ENCODE results near the gene CCDC169.

Gene CCDC169

DNA sequence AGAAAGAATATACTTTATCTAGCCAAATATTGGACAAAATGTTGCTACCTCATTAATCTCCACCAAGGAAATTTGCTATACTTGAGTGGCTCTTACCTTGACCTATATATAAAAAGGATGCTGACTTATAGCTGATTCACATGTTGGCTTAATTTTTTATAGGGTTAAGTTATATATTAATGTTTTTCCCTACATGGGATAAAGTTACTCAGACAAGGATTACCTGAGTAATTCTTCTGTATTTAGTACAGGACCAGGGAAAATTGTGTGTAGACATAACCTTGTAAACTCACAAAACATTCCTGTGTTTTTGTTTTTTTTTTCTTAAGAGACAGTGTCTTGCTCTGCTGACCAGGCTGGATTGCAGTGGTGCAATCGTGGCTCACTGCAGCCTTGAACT is 52.6 kb downstream of the CCDC169 start:
- H3K27ac ChIP-seq (ENCODE audit: low read depth in 2 of 2, low read length in 2 of 2) = no peak overlapping the region
- peaks cover 0 to 2% of the 10 kb centered on the region in 2 donors for H3K9me3 ChIP-seq (ENCODE audit: control insufficient read depth in 2 of 2, low read length in 2 of 2)

DNA sequence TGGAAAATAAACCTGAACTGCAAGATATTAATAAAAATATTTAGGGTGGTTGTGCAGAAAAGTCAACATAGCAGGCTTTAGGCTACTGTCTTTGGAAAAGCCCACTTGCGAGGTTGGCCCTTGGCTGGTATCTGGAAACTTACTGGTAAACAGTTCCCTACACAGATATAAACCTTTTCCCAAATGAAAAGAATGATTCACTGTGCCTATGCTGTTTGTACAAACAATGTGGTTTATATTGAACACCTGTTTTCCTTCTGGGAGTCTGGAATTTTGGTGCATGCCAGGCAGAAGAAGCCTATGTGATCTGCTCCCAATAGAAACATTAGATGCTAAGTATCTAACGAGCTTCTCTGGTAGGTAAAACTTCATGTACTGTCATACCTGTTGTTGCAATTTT is 53.5 kb downstream of the CCDC169 start:
- Histone ChIP-seq H3K4me1 (ENCODE audit: control insufficient read depth in 2 of 2, insufficient read depth in 2 of 2, low read length in 2 of 2) (no peaks in the 10 kb centered on the region), H3K9ac (ENCODE audit: low read depth in 1 of 2, low read length in 2 of 2) (no peak overlapping the region), H3K27ac (ENCODE audit: low read depth in 2 of 2, low read length in 2 of 2) (no peak overlapping the region), H3K9me3 (ENCODE audit: control insufficient read depth in 2 of 2, low read length in 2 of 2) (peaks cover 0 to 2% of the 10 kb centered on the region in 2 donors), H3K36me3 (ENCODE audit: control insufficient read depth in 2 of 2, insufficient read depth in 2 of 2, low read length in 2 of 2) (no peaks in the 10 kb centered on the region), H3K27me3 (ENCODE audit: control insufficient read depth in 2 of 2, insufficient read depth in 2 of 2, low read length in 2 of 2) (no peaks in the 10 kb centered on the region), H3K4me3 (ENCODE audit: low read length in 2 of 2) (no peak overlapping the region)

More for the DNA sequence above, 52.6 kb downstream of the CCDC169 start:
- Histone ChIP-seq H3K27me3 (ENCODE audit: control insufficient read depth in 2 of 2, insufficient read depth in 2 of 2, low read length in 2 of 2) (no peaks in the 10 kb centered on the region), H3K36me3 (ENCODE audit: control insufficient read depth in 2 of 2, insufficient read depth in 2 of 2, low read length in 2 of 2) (no peaks in the 10 kb centered on the region), H3K4me1 (ENCODE audit: control insufficient read depth in 2 of 2, insufficient read depth in 2 of 2, low read length in 2 of 2) (no peaks in the 10 kb centered on the region), H3K4me3 (ENCODE audit: low read length in 2 of 2) (no peak overlapping the region), H3K9ac (ENCODE audit: low read depth in 1 of 2, low read length in 2 of 2) (no peak overlapping the region)

DNA sequence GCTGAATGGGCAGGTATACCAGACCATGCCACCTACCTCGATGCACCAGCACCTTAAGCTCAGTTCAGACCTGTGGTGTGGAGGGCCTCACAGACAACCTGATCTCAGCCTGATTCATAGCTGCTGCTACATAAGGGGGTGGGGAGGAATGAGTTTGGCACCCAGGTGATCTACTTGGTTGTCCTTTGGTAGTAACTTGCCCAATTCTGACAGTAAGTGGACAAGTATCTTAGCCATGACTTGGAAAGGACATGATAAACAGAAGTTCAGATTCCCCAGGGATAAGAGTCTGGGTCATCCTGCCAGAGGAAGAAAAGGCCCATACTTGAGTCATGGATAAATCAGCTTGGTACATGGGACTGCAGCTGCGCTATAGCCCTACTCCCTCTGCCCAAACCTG is 54.9 kb downstream of the CCDC169 start:
- Histone ChIP-seq H3K9me3 (ENCODE audit: control insufficient read depth in 2 of 2, low read length in 2 of 2) (peaks cover 0 to 2% of the 10 kb centered on the region in 2 donors), H3K4me3 (ENCODE audit: low read length in 2 of 2) (no peak overlapping the region), H3K27me3 (ENCODE audit: control insufficient read depth in 2 of 2, insufficient read depth in 2 of 2, low read length in 2 of 2) (no peaks in the 10 kb centered on the region), H3K27ac (ENCODE audit: low read depth in 2 of 2, low read length in 2 of 2) (no peak overlapping the region), H3K4me1 (ENCODE audit: control insufficient read depth in 2 of 2, insufficient read depth in 2 of 2, low read length in 2 of 2) (no peaks in the 10 kb centered on the region), H3K9ac (ENCODE audit: low read depth in 1 of 2, low read length in 2 of 2) (no peak overlapping the region), H3K36me3 (ENCODE audit: control insufficient read depth in 2 of 2, insufficient read depth in 2 of 2, low read length in 2 of 2) (no peaks in the 10 kb centered on the region)

DNA sequence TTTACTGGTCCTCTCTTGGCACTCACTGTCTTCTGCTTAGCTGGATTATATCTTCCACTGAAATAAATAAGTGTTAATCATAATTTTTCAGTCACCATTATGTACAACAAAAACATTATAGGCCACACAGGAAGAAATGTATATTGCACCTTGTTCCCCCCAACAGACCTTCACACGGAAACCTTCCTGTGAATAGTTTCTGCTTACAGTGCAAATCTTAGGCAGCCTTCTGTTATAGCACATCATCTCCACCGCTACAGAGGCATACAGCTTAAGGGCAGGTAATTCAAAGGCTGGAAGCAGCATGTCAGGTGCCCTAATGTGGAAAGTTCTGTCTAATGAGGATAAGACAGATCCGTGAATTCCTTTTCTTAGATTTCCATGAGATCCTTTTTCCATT is 66.4 kb downstream of the CCDC169 start:
- Histone ChIP-seq H3K9ac (ENCODE audit: low read depth in 1 of 2, low read length in 2 of 2) (no peak overlapping the region), H3K27me3 (ENCODE audit: control insufficient read depth in 2 of 2, insufficient read depth in 2 of 2, low read length in 2 of 2) (no peaks in the 10 kb centered on the region), H3K4me1 (ENCODE audit: control insufficient read depth in 2 of 2, insufficient read depth in 2 of 2, low read length in 2 of 2) (no peaks in the 10 kb centered on the region), H3K4me3 (ENCODE audit: low read length in 2 of 2) (no peak overlapping the region), H3K36me3 (ENCODE audit: control insufficient read depth in 2 of 2, insufficient read depth in 2 of 2, low read length in 2 of 2) (no peaks in the 10 kb centered on the region), H3K27ac (ENCODE audit: low read depth in 2 of 2, low read length in 2 of 2) (no peak overlapping the region), H3K9me3 (ENCODE audit: control insufficient read depth in 2 of 2, low read length in 2 of 2) (peaks cover 0 to under 1% of the 10 kb centered on the region in 2 donors)

DNA sequence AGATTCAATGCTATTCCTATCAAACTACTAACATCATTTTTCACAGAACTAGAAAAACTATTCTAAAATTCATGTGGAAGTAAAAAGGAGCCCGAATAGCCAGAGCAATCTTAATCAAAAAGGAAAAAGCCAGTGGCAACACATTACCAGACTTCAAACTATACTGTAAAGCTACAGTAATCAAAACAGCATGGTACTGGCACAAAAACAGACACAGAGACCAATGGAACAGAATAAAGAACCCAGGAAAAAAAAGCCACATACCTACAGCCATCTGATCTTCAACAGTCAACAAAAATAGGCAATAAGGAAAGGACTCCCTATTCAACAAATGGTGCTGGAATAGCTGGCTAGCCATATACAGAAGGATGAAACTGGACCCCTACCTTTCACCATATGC is 72.9 kb downstream of the CCDC169 start:
- no peaks in the 10 kb centered on the region for H3K27me3 ChIP-seq (ENCODE audit: control insufficient read depth in 2 of 2, insufficient read depth in 2 of 2, low read length in 2 of 2)
- H3K9ac ChIP-seq (ENCODE audit: low read depth in 1 of 2, low read length in 2 of 2) = no peak overlapping the region
- no peaks in the 10 kb centered on the region for H3K9me3 ChIP-seq (ENCODE audit: control insufficient read depth in 2 of 2, low read length in 2 of 2)
- H3K4me3 ChIP-seq (ENCODE audit: low read length in 2 of 2) = no peak overlapping the region
- H3K4me1 ChIP-seq (ENCODE audit: control insufficient read depth in 2 of 2, insufficient read depth in 2 of 2, low read length in 2 of 2) = no peaks in the 10 kb centered on the region
- no peaks in the 10 kb centered on the region for H3K36me3 ChIP-seq (ENCODE audit: control insufficient read depth in 2 of 2, insufficient read depth in 2 of 2, low read length in 2 of 2)
- no peak overlapping the region for H3K27ac ChIP-seq (ENCODE audit: low read depth in 2 of 2, low read length in 2 of 2)

DNA sequence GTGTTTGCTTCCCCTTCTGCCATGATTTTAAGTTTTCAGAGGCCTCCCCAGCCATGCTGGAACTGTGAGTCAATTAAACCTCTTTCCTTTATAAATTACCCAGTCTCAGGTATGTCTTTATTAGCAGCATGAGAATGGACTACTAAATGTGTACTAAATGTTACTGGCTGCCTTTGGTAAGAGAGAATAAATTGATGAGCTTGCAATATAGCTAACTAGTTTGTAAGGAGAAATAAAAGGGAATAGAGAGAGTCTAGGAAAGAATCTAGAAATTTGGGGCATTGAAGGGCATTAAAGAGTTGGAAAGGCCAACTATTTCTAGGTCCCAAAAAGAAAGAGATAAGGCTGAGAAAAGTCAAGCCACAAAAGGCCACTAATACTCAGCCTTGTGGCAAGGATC is 77.7 kb downstream of the CCDC169 start:
- H3K27me3 ChIP-seq (ENCODE audit: control insufficient read depth in 2 of 2, insufficient read depth in 2 of 2, low read length in 2 of 2) = no peaks in the 10 kb centered on the region
- no peaks in the 10 kb centered on the region for H3K9me3 ChIP-seq (ENCODE audit: control insufficient read depth in 2 of 2, low read length in 2 of 2)
- H3K36me3 ChIP-seq (ENCODE audit: control insufficient read depth in 2 of 2, insufficient read depth in 2 of 2, low read length in 2 of 2) = no peaks in the 10 kb centered on the region
- no peak overlapping the region for H3K9ac ChIP-seq (ENCODE audit: low read depth in 1 of 2, low read length in 2 of 2)
- no peak overlapping the region for H3K4me3 ChIP-seq (ENCODE audit: low read length in 2 of 2)
- no peak overlapping the region for H3K27ac ChIP-seq (ENCODE audit: low read depth in 2 of 2, low read length in 2 of 2)
- H3K4me1 ChIP-seq (ENCODE audit: control insufficient read depth in 2 of 2, insufficient read depth in 2 of 2, low read length in 2 of 2) = no peaks in the 10 kb centered on the region

DNA sequence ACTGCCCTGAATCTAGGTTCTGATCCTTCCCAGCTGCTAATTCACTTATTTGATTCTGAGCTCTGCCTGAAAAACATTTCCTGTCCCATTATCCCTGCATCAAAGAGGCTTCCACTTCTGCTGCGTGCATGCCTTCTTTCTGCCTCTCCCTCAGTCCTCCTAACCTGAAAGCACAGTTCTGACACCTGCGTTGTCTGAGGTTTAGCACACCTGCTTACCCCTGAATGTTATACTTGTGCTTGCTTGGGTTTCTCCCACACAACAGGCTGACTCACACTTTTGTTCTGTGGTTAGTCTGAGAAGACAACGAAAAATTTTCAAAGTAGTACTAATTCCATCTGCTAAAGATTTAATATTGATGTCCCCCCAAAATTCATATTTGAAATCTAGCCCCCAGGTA is 80.2 kb downstream of the CCDC169 start:
- Histone ChIP-seq H3K4me3 (ENCODE audit: low read length in 2 of 2) (no peak overlapping the region), H3K27ac (ENCODE audit: low read depth in 2 of 2, low read length in 2 of 2) (no peak overlapping the region), H3K27me3 (ENCODE audit: control insufficient read depth in 2 of 2, insufficient read depth in 2 of 2, low read length in 2 of 2) (no peaks in the 10 kb centered on the region), H3K9ac (ENCODE audit: low read depth in 1 of 2, low read length in 2 of 2) (no peak overlapping the region), H3K9me3 (ENCODE audit: control insufficient read depth in 2 of 2, low read length in 2 of 2) (no peaks in the 10 kb centered on the region), H3K36me3 (ENCODE audit: control insufficient read depth in 2 of 2, insufficient read depth in 2 of 2, low read length in 2 of 2) (no peaks in the 10 kb centered on the region), H3K4me1 (ENCODE audit: control insufficient read depth in 2 of 2, insufficient read depth in 2 of 2, low read length in 2 of 2) (no peaks in the 10 kb centered on the region)

DNA sequence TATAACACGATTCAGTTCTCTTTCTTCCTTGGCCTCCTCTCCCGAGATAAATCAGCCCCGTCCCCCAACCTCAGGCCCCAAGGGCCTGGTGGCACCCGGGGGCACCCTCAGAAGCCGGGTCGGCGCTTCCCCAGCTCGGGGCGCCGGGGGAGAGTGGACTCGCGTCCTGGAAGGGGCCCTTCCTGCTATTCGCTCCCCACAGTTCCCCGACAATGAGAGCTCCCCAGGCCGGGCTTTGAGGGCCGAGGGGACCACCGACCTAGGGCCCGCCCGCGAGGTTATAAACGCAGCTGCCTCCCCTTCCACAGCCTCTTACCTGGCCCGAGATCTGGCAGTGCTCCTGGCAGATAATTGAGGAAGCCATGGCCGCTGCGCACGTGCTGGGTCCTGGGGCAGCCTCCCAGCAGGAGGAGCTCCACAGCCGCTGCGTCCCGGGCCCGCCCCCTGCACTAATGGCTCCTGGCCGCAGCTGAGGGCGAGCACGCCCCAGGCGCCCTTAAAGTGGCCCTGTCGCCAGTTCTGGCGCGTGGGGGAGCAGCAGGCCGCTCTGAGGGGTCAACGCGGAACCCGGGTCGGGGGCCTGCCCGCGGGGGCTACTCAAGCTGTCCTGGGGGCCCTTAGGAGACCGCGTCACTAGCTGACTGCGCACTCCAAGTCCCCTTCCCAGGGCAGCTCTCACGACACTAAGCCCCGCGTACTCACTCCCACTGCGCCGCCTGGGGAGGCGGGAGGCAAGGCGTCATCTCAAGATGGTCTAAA is 83.3 kb downstream of the CCDC169 start, which contains the start of gene SOHLH2:
TSS of gene SOHLH2 (minus strand) at position 394 of the 759 bp plus-strand sequence. CDS start at position 364, 30 bp downstream.
- no peak within 1 kb of the TSS for H3K4me3 ChIP-seq (ENCODE audit: low read length in 2 of 2)
- no peaks in the 10 kb centered on the region for H3K36me3 ChIP-seq (ENCODE audit: control insufficient read depth in 2 of 2, insufficient read depth in 2 of 2, low read length in 2 of 2)
- H3K9ac ChIP-seq (ENCODE audit: low read depth in 1 of 2, low read length in 2 of 2) = no peak within 1 kb of the TSS
- no peaks in the 10 kb centered on the region for H3K27me3 ChIP-seq (ENCODE audit: control insufficient read depth in 2 of 2, insufficient read depth in 2 of 2, low read length in 2 of 2)
- no peak within 1 kb of the TSS for H3K27ac ChIP-seq (ENCODE audit: low read depth in 2 of 2, low read length in 2 of 2)
- H3K4me1 ChIP-seq (ENCODE audit: control insufficient read depth in 2 of 2, insufficient read depth in 2 of 2, low read length in 2 of 2) = no peaks in the 10 kb centered on the region
- H3K9me3 ChIP-seq (ENCODE audit: control insufficient read depth in 2 of 2, low read length in 2 of 2) = no peaks in the 10 kb centered on the region

DNA sequence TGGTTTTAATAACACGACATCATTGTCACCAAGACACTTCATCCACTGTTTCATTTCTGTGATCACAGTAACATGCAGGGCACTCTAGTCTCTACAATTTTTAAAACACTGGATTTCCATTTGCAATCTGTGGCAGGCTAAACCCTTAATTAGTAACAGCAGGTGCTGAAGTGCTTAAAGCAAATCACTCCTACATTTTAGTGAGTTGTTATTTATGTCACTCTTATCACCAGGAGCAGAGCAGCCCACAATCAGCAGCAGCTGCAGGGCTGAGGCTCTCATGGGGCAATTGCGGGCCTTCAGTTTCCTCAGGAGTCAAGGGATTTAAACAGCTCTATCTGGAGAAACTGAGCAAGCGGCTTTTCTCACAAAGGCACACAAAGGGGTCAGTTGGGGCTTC is 84.8 kb downstream of the CCDC169 start:
- H3K36me3 ChIP-seq (ENCODE audit: control insufficient read depth in 2 of 2, insufficient read depth in 2 of 2, low read length in 2 of 2) = no peaks in the 10 kb centered on the region
- no peaks in the 10 kb centered on the region for H3K9me3 ChIP-seq (ENCODE audit: control insufficient read depth in 2 of 2, low read length in 2 of 2)
- no peaks in the 10 kb centered on the region for H3K27me3 ChIP-seq (ENCODE audit: control insufficient read depth in 2 of 2, insufficient read depth in 2 of 2, low read length in 2 of 2)
- no peak overlapping the region for H3K9ac ChIP-seq (ENCODE audit: low read depth in 1 of 2, low read length in 2 of 2)
- no peak overlapping the region for H3K4me3 ChIP-seq (ENCODE audit: low read length in 2 of 2)
- H3K27ac ChIP-seq (ENCODE audit: low read depth in 2 of 2, low read length in 2 of 2) = no peak overlapping the region
- H3K4me1 ChIP-seq (ENCODE audit: control insufficient read depth in 2 of 2, insufficient read depth in 2 of 2, low read length in 2 of 2) = no peaks in the 10 kb centered on the region

DNA sequence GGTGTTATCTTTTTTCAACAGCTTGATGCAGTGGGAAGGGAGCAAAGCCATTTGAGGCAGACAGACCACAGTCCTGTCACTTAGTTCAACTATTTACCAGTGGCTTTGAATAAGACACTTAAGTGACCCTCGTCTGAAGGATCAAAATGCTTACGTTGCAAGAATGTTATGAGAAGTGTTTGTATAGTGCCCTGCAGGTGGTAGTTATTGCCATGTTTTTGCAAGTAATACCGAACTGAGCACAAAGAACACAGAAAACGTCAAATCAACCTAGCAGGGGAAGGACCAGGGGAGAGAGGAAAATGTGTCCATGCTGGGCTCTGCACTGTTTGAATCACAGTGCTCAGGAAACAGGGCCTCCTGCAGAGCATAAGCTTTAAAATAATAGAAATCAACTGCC is 86.0 kb downstream of the CCDC169 start:
- no peak overlapping the region for H3K4me3 ChIP-seq (ENCODE audit: low read length in 2 of 2)
- H3K9ac ChIP-seq (ENCODE audit: low read depth in 1 of 2, low read length in 2 of 2) = no peak overlapping the region
- no peaks in the 10 kb centered on the region for H3K36me3 ChIP-seq (ENCODE audit: control insufficient read depth in 2 of 2, insufficient read depth in 2 of 2, low read length in 2 of 2)
- no peak overlapping the region for H3K27ac ChIP-seq (ENCODE audit: low read depth in 2 of 2, low read length in 2 of 2)
- H3K9me3 ChIP-seq (ENCODE audit: control insufficient read depth in 2 of 2, low read length in 2 of 2) = no peaks in the 10 kb centered on the region
- H3K27me3 ChIP-seq (ENCODE audit: control insufficient read depth in 2 of 2, insufficient read depth in 2 of 2, low read length in 2 of 2) = no peaks in the 10 kb centered on the region
- H3K4me1 ChIP-seq (ENCODE audit: control insufficient read depth in 2 of 2, insufficient read depth in 2 of 2, low read length in 2 of 2) = no peaks in the 10 kb centered on the region
